HG03558 (cell line): Measurements from ENCODE around the gene NUP210L.
"Not testable (repeated sequence)": the region's sequence is repeated elsewhere in the genome, so short reads cannot be mapped to it uniquely, and the experiment has no call there.

ENCODE experiments used
- ATAC-seq: cut with Tn5 transposase; IDR thresholded peaks from one replicate; pipeline ENCODE4 v1.9.1; 2021; ENCODE audit warnings: moderate number of reproducible peaks; ENCODE audit not compliant: unreplicated experiment; ENCODE audit errors: extremely low read depth

Gene NUP210L

GRCh38 chr1:154171223-154171583 lies 16.3 kb upstream of the NUP210L start:
- ATAC-seq, result no peak

DNA sequence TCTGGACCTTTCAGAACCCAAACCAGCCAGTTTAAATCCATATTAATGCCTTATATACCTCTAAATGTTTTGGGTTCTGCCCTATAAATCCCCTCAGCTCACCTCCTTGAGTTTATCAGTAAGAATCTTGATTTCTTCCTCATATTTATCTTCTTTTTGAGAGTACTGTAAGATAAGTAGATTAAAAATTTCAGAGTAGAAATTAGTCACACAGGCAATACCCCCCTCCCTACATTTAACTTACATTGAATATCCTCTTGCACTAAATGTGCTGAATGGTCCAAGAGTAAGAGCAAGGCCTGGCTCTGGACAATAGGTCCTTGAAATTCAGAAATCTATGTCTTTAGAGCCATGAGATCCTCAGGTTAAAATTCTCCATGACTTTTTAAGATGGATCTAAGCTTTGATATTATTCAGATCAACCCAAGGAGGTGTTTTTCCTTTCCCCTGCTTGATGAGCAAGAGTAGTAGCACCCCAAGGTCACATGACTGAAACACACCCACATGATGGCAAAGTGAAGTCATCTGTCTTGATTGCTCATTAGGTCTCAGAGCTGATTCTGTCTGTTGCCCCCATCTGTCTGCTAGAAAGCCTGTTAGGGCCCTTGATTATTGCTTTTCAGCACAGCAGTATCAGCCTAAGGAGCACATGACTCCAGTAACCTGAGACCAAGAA lies 15.8 kb upstream of the NUP210L start:
- no peak for ATAC-seq

GRCh38 chr1:154167461-154167860 lies 12.6 kb upstream of the NUP210L start:
- no peak for ATAC-seq

GRCh38 chr1:154166207-154166606 lies 11.3 kb upstream of the NUP210L start:
- no peak for ATAC-seq

- ATAC-seq, result no peak
These were observed 4.7 kb upstream of the NUP210L start for GRCh38 chr1:154159554-154159953.

DNA sequence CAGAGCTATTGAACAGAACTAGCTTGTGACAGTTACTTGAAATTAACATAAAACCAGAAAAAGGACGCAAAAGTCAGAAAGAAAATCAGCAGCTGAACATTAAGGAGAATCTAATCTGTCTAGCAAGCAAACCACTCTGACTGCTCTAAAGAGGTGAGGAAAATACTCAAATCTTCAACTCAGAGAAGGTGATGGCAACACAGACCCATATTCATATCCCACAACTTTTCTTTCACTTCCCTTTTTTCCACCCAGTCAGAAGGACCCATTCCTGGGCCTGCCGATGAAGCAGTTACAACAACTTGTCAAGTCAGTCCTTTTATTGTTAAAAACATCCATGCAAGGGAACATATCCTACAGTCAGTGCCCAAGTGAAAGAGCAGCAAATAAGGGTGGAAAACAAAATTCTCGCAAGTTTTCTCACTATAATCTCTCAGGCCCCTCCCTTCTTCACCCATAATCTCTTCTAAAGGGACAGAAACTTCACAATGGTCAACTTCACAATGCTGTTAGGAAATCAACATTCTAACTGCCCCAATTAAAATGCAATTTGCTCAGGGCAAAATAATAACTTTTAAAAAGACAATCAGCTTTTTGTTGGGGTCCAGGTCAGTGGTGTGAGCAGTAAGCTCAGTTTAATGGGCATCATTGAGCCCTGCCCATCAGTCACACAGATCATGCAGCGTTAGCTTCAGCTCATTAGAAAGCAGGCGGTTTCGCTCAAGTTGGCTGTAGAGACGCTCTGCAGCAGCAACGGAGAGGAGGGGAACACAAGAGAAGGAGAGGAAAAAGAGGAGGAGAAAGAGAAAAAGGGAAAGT lies 3.6 kb upstream of the NUP210L start:
- ATAC-seq, result no peak

DNA sequence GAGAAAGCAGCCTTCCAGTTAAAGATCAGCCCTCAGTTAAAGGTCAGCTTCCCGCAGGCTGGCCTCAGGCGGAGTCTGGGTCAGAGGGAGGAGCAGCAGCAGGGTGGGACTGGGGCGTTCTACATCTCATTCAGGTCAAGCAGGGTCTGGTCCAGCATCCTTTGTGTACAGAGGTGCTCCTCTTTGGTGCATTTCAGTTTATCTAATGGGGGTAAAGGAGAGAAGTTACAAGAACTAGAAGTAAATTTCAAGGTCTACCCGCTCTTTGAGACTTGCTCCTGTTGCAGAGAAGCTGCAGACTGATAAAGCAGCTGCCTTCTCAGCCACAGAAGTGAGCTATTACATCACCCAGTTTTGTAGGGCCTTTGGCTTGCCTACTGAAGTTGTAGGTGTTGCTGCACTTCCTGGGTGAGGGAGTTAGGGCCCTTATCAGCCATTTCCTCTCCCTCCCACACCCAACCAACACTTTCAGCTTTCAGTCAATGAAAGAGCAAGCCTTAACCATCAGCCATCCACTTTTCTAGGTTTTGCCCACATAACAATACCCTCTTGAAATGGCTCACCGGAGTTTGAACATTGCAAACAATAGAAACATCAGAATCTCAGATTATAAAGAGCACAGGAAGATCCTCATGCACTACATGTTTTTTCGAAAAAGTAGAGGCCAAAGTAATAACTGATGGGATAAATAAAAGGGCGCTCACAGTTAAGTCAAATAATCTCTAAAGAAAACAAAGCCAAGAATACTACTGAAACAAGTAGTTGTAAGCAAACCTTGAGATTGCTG lies 2.8 kb upstream of the NUP210L start:
- no peak for ATAC-seq

GRCh38 chr1:154155251-154155650 lies 378 bp upstream of the NUP210L start:
- ATAC-seq, result no peak

- no peak for ATAC-seq
These were observed 820 bp downstream of the NUP210L start for GRCh38 chr1:154154053-154154452.

- no peak for ATAC-seq
These were observed 3.6 kb downstream of the NUP210L start for GRCh38 chr1:154151311-154151710.

GRCh38 chr1:154148807-154149206 lies 6.1 kb downstream of the NUP210L start:
- no peak for ATAC-seq

DNA sequence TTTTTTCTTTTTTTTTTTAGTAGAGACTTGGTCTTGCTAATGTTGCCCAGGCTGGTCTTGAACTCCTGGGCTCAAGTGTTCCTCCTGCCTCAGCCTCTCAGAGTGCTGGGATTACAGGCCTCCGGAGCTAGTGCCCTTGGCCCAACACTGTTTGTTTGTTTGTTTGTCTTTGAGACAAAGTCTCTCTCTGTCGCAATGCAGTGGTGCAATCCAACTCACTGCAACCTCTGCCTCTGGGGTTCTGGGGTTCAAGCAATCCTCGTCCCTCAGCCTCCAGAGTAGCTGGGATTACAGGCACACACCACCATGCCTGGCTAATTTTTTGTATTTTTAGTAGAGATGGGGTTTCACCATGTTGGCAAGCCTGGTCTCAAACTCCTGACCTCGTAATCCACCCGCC lies 7.4 kb downstream of the NUP210L start:
- ATAC-seq, result not testable (repeated sequence)

DNA sequence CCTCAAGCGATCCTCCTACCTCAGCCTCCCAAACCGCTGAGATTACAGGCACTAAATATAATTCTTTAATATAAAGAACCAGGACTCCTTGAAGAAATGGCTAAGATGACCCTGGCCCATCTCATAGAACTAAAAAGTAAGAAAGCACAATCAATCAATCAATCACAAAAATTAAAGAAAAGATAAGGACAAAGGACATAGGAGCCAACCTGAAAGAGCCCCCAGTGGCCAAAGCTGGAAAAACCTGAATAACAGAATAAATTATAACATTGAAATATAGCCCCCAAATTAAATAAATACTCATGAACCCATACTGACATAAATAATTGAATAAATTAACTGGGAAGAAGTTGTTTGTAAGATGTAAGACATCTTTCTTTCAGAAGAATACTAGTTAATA lies 8.9 kb downstream of the NUP210L start:
- no peak for ATAC-seq

DNA sequence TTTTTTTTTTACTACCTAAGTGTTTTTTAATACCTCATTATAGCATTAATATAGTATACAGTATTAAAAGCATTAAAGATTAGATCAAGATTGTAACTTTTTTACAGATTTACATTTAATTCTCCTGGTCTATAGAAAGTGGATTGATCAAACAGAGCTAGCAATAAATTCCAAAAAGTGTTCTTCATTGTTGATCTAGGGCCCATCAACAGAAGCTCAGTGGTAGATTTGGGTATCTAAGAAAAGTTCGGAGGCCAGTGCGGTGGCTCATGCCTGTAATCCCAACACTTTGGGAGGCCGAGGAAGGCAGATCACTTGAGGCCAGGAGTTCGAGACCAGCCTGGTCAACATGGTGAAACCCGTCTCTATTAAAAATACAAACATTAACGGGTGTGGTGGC lies 12.5 kb downstream of the NUP210L start:
- no peak for ATAC-seq

DNA sequence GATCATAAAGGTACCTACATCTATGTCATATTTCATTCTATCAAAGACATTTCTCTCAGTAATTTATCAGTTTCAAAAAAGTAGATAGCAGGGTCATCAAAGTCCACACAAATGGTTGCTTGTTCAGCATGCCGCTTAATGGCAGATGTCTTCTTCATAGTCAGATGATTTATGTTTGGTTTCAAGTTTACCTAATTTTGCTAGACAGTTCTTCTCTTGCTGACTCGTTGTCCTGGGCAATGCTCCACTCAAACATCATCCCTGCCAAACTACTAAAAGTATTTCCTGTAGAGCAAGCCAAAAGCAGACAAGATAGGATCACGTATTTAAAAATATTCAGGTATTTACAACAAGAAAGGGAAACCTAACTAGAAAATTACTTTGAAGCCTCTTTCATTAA lies 13.6 kb downstream of the NUP210L start:
- no peak for ATAC-seq

DNA sequence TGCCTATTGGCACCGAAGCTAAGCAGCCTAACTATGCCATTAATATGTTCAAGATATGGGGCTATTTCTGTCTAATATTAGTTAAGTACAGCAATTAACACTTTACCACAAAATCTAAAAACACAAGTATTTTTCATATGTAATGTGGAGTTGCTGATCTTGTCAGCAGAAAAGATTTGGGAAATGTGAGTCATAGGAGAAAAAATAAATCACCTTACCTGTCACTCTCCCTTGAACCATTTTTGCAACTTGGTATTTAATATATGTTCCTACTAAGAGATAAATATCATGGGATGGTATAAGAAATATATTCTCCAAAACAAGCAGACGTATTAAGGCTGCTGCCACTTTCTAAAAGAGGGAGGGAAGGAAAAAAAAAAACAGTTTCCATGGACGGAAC lies 17.0 kb downstream of the NUP210L start:
- ATAC-seq, result no peak

DNA sequence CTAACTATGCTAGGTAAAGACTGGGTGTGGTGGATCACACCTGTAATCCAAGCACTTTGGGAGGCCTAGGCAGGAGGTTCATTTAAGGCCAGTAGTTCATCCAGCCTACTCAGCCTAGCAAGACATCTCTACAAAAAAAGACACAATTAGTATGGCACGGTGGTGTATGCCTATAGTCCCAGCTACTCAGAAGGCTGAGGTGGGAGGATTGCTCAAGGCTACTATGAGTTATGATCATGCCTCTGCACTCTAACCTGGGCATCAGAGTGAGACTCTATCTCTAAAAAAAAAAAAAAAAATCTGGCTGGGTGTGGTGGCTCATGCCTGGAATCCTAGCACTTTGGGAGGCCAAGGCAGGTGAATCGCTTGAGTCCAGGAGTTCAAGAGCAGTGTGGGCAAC lies 21.6 kb downstream of the NUP210L start:
- ATAC-seq, result no peak

DNA sequence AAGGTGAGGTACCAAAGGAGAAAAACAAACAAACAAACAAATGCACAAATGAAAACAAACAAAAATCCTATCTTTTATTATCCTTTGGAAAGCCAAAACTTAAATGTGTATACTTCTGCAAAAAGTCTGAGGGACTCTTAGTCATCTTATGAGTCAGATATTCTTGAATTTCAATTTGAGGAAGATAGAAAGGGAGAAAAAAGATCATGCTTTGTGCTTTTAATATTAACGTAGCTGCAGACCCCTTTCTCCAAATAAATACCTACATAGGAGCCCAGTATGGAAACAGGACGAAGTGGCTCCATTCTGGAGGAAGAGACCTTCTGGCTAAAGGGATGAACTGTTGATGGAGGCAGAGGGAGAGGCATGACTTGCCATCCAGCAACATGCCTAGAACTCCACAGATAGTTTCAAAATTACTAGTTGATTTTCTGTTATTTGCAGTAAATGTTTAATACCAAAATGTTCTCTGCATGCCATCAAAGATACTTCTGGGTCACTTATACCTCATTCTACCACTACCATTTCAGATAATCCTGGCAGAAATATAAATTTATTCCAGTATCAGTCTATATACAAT lies 25.4 kb downstream of the NUP210L start:
- no peak for ATAC-seq

DNA sequence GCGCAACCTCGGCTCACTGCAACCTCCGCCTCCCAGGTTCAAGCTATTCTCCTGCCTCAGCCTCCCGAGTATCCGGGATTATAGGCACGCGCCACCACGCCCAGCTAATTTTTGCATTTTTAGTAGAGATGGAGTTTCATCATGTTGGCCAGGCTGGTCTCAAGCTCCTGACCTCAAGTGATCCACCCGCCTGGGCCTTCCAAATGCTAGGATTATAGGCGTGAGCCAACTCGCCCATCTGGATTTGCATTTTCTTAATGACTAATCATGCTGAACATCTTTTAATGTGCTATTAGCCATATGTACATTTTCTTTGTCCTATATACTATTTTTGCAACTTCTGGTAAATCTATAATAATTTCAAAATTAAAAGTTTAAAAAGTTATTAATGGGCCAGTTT lies 31.7 kb downstream of the NUP210L start:
- ATAC-seq, result not testable (repeated sequence)

DNA sequence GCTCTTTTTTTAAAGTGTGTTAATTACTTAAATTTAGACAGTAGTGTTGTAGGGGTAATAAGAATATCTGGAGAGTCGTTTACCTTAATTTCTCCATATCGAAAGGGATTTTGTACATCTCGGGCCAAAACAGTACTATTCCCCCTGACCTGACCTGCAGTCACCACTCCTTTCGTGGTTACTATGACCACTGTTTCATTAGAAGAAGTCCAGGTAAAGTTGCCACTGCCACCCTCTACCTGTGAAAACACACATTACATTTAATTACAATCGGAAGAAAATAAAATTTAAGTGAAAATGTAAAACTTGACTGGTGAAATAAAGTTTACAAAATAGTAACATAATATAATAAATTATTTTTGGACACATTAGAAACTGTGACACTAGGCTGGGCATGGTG lies 37.2 kb downstream of the NUP210L start:
- ATAC-seq, result no peak

- no peak for ATAC-seq
These were observed 39.7 kb downstream of the NUP210L start for GRCh38 chr1:154115180-154115579.
